ENCODE data around the gene MYL11.

DNA sequence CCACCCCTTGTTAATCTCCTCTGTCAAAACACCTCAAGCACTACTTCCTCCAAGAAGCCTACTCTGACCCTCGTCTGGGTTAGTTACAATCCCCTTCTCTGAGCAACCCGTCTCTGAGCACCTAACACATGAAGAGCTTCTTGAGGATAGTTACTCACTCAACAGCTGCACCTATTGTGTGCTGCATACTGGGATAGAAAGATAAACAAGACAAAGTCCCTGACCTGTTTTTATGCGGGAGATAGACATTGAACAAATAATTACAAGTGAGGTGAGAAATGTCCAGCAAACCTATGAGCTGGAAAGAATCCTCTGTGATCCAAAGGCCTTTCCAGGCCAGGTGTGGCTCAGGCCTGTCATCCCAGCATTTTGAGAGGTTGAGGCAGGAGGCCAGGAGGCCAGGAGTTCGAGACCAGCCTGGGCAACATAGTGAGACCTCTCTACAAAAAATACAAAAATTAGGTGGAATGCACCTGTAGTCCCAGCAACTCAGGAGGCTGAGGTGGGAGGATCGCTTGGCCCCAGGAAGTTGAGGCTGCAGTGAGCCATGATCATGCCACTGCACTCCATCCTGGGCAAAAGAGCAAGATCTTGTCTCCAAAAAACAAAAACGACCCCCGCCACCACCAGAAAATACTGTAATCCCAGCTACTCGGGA lies 27.3 kb downstream of the MYL11 start:
- TF ChIP-seq CTCF (conservative IDR thresholded peaks at IDR 0.05) (no peak), EZH2 (IDR thresholded peaks at IDR 0.05; ENCODE audit: low read depth) (no peak)
